Testis (tissue), 2 donors: ENCODE data around the gene ZNF71.

Experiments
- POLR2A ChIP-seq: fragments of 450-650 bp; IDR thresholded peaks from one replicate; pipeline ENCODE4 v1.6.1; 2017; ENCODE audit warnings: antibody characterized with exemption, mild to moderate bottlenecking, moderate library complexity
- TF ChIP-seq, protein P1 (sequence below), 3 experiments: fragments of 450-650 bp in 2 of 3; fragments of 200-600 bp in 1 of 3; sonication (generic) in 1 of 3; IDR thresholded peaks; one replicate each; pipeline ENCODE4 v1.5.1; 2016 to 2019; ENCODE audit warnings: antibody characterized with exemption in 3 of 3, mild to moderate bottlenecking in 2 of 3, moderate library complexity in 1 of 3

GRCh38 chr19:56577719-56578602 lies 17.1 kb upstream of the ZNF71 start:
- TF ChIP-seq, protein P1, sequence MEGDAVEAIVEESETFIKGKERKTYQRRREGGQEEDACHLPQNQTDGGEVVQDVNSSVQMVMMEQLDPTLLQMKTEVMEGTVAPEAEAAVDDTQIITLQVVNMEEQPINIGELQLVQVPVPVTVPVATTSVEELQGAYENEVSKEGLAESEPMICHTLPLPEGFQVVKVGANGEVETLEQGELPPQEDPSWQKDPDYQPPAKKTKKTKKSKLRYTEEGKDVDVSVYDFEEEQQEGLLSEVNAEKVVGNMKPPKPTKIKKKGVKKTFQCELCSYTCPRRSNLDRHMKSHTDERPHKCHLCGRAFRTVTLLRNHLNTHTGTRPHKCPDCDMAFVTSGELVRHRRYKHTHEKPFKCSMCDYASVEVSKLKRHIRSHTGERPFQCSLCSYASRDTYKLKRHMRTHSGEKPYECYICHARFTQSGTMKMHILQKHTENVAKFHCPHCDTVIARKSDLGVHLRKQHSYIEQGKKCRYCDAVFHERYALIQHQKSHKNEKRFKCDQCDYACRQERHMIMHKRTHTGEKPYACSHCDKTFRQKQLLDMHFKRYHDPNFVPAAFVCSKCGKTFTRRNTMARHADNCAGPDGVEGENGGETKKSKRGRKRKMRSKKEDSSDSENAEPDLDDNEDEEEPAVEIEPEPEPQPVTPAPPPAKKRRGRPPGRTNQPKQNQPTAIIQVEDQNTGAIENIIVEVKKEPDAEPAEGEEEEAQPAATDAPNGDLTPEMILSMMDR (IDR thresholded peaks at IDR 0.05): no peak
- no peak for TF ChIP-seq POLR2A
